Liver (tissue), 9 donors: ENCODE results near the gene MTARC2. TPM values are rescaled to one million over a fixed set of nuclear protein-coding genes. Genes with fewer than 3 reads are reported as not detected.

Source experiments
- DNase-seq: peaks from one replicate; pipeline ENCODE4 v3.0.0-alpha.2; 2017; ENCODE audit warnings: low spot score
- H3K27ac ChIP-seq, 2 donors: one replicate each; pipeline ENCODE4 v1.7.0; 2013; ENCODE audit warnings: inconsistent platforms in 2 of 2, low read length in 2 of 2, control low read depth in 1 of 2, low read depth in 1 of 2, mild to moderate bottlenecking in 1 of 2
- H3K27me3 ChIP-seq, 4 donors: one replicate each; pipeline versions ENCODE4 v1.6.1 to v1.7.0; 2013; ENCODE audit warnings: low read length in 3 of 4, inconsistent platforms in 1 of 4, mild to moderate bottlenecking in 1 of 4, moderate library complexity in 1 of 4; ENCODE audit not compliant: control insufficient read depth in 4 of 4, insufficient read depth in 4 of 4
- H3K36me3 ChIP-seq, 4 donors: one replicate each; pipeline versions ENCODE4 v1.6.1 to v1.7.0; 2013; ENCODE audit warnings: low read length in 3 of 4, mild to moderate bottlenecking in 3 of 4, low read depth in 1 of 4, moderate library complexity in 1 of 4; ENCODE audit not compliant: control insufficient read depth in 4 of 4, insufficient read depth in 3 of 4
- H3K4me1 ChIP-seq, 4 donors: one replicate each; pipeline versions ENCODE4 v1.6.1 to v1.7.0; 2013; ENCODE audit warnings: low read length in 3 of 4, mild to moderate bottlenecking in 3 of 4, moderate library complexity in 1 of 4; ENCODE audit not compliant: control insufficient read depth in 4 of 4, insufficient read depth in 4 of 4
- H3K4me3 ChIP-seq, 3 donors: one replicate each; pipeline versions ENCODE4 v1.6.1 to v1.7.0; 2013; ENCODE audit warnings: low read length in 3 of 3, control low read depth in 1 of 3, low read depth in 1 of 3, mild to moderate bottlenecking in 1 of 3
- H3K9ac ChIP-seq, 2 donors: one replicate each; pipeline ENCODE4 v1.7.0; 2013; ENCODE audit warnings: low read length in 2 of 2, mild to moderate bottlenecking in 2 of 2, moderate library complexity in 2 of 2, control low read depth in 1 of 2, low read depth in 1 of 2
- H3K9me3 ChIP-seq, 4 donors: one replicate each; pipeline versions ENCODE4 v1.6.1 to v1.7.0; 2013; ENCODE audit warnings: low read length in 3 of 4; ENCODE audit not compliant: control insufficient read depth in 4 of 4
- EGR1 ChIP-seq, 2 donors: IDR thresholded peaks; 2 replicates each; pipeline ENCODE4 v1.6.1; 2016 to 2018; ENCODE audit warnings: antibody characterized with exemption in 2 of 2, low read depth in 2 of 2
- FOXA1 ChIP-seq: IDR thresholded peaks from 2 replicates; pipeline ENCODE4 v1.6.1; 2016; ENCODE audit warnings: antibody characterized with exemption
- FOXA2 ChIP-seq: IDR thresholded peaks from 2 replicates; pipeline ENCODE4 v1.6.1; 2016; ENCODE audit warnings: antibody characterized with exemption
- GABPA ChIP-seq, 2 donors: IDR thresholded peaks in 1 of 2; conservative IDR thresholded peaks in 1 of 2; 2 replicates each; pipeline ENCODE4 v1.6.1; 2016; ENCODE audit warnings: antibody characterized with exemption in 2 of 2, mild to moderate bottlenecking in 1 of 2, moderate library complexity in 1 of 2
- HNF4A ChIP-seq, 2 donors: conservative IDR thresholded peaks; 2 replicates each; pipeline ENCODE4 v1.6.1; 2016; ENCODE audit warnings: antibody characterized with exemption in 2 of 2, mild to moderate bottlenecking in 2 of 2
- HNF4G ChIP-seq: IDR thresholded peaks from 2 replicates; pipeline ENCODE4 v1.6.1; 2016; ENCODE audit warnings: antibody characterized with exemption
- JUND ChIP-seq, 2 donors: IDR thresholded peaks; 2 replicates each; pipeline ENCODE4 v1.6.1; 2016; ENCODE audit warnings: antibody characterized with exemption in 2 of 2
- NR2F2 ChIP-seq: IDR thresholded peaks from 2 replicates; pipeline ENCODE4 v1.6.1; 2016; ENCODE audit warnings: antibody characterized with exemption
- RAD21 ChIP-seq, 2 donors: IDR thresholded peaks; 2 replicates each; pipeline ENCODE4 v1.6.1; 2016; ENCODE audit warnings: antibody characterized with exemption in 2 of 2, mild to moderate bottlenecking in 2 of 2
- RXRA ChIP-seq, 2 donors: IDR thresholded peaks; 2 replicates each; pipeline ENCODE4 v1.6.1; 2017 to 2018; ENCODE audit warnings: antibody characterized with exemption in 2 of 2, mild to moderate bottlenecking in 1 of 2
- SP1 ChIP-seq: IDR thresholded peaks from 2 replicates; pipeline ENCODE4 v1.6.1; 2018; ENCODE audit warnings: antibody characterized with exemption, mild to moderate bottlenecking
- TAF1 ChIP-seq: conservative IDR thresholded peaks from 2 replicates; pipeline ENCODE4 v1.6.1; 2016; ENCODE audit warnings: antibody characterized with exemption, mild to moderate bottlenecking
- WGBS: extraction: QIAGEN DNeasy Blood & Tissue Kit; methylation state at CpG from one replicate; pipeline ENCODE4 v1.1.7; 2013; 5-methylcytosine and 5-hydroxymethylcytosine counted together
- polyA plus RNA-seq, 2 donors: library from polyadenylated mRNA; stranded (reverse) in 1 of 2; unstranded in 1 of 2; fragments of 200-250 nt in 1 of 2; fragments of >200 nt in 1 of 2; fragmentation: Nextera tagmentation in 1 of 2; extraction: Ambion mirVana in 1 of 2; gene quantifications; one replicate each; pipeline versions ENCODE4 v1.2.1 to v1.2.3, GENCODE V29; 2013 to 2015
- total RNA-seq, 2 donors: library from RNA; depleted of rRNA; stranded (reverse); fragments of >200 nt; gene quantifications; one replicate each; pipeline ENCODE4 v1.2.3, GENCODE V29; 2014
- TF ChIP-seq, protein P1 (sequence below): IDR thresholded peaks from 2 replicates; pipeline ENCODE4 v1.6.1; 2016; ENCODE audit warnings: antibody characterized with exemption
- TF ChIP-seq, protein P2 (sequence below): IDR thresholded peaks from 2 replicates; pipeline ENCODE4 v1.6.1; 2016; ENCODE audit warnings: antibody characterized with exemption
- TF ChIP-seq, protein P3 (sequence below): fragments of 150-350 bp; IDR thresholded peaks from 2 replicates; pipeline ENCODE4 v1.5.1; 2017; ENCODE audit warnings: improper control_type of control experiment, low read depth, low read length; ENCODE audit not compliant: missing input control
- TF ChIP-seq, protein P4 (sequence below): IDR thresholded peaks from 2 replicates; pipeline ENCODE4 v1.6.1; 2016; ENCODE audit warnings: antibody characterized with exemption, mild to moderate bottlenecking
- TF ChIP-seq, protein P5 (sequence below): IDR thresholded peaks from 2 replicates; pipeline ENCODE4 v1.6.1; 2016; ENCODE audit warnings: antibody characterized with exemption
- donor health status: healthy.
- donor health status: healthy.
- donor health status: healthy.
- donor health status: healthy.
- donor health status: healthy.

Gene MTARC2
- total and polyA plus RNA-seq, 4 donors: 24.9 to 96.1 (median 71.4) TPM

DNA sequence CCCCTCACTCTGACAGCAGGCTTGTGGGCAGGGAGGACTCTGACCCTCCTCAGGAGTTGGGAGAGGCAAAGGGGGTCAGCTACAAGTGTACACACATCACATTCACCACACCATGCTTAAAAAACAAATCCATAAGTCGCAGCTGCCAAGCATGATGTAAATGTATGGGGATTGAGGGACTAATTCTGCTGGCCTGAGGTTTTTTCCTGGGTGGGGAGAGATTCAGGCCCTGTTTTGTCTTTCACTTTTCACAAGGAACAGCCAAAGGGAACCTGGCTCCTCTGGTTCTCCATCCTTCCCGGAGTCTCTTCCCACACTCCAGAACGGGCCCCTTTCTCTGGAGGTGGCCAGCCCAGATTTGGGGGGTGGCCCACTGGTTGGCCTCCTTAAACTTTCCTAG lies 1.3 kb upstream of the MTARC2 start:
- no peak overlapping the region for H3K4me3 ChIP-seq
- H3K9me3 ChIP-seq: no peaks in the 10 kb centered on the region
- no peak overlapping the region for H3K9ac ChIP-seq
- H3K27ac ChIP-seq: peak overlapping the region in 1 of 2 donors; percentile 90
- no peak for DNase-seq
- H3K27me3 ChIP-seq: no peaks in the 10 kb centered on the region
- H3K4me1 ChIP-seq: peaks cover 0 to 37% (median 25%) of the 10 kb centered on the region in 4 donors
- no peaks in the 10 kb centered on the region for H3K36me3 ChIP-seq
- TF ChIP-seq, protein P1, sequence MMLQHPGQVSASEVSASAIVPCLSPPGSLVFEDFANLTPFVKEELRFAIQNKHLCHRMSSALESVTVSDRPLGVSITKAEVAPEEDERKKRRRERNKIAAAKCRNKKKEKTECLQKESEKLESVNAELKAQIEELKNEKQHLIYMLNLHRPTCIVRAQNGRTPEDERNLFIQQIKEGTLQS: no peak
- TF ChIP-seq GABPA (IDR thresholded peaks at IDR 0.05 in 1 of 2, conservative IDR thresholded peaks at IDR 0.05 in 1 of 2): no peak
- no peak for TF ChIP-seq FOXA1
- no peak for TF ChIP-seq RXRA (IDR thresholded peaks at IDR 0.05)
- no peak for TF ChIP-seq FOXA2
- no peak for TF ChIP-seq NR2F2
- no peak for TF ChIP-seq HNF4A (conservative IDR thresholded peaks at IDR 0.05)
- TF ChIP-seq, protein P2, sequence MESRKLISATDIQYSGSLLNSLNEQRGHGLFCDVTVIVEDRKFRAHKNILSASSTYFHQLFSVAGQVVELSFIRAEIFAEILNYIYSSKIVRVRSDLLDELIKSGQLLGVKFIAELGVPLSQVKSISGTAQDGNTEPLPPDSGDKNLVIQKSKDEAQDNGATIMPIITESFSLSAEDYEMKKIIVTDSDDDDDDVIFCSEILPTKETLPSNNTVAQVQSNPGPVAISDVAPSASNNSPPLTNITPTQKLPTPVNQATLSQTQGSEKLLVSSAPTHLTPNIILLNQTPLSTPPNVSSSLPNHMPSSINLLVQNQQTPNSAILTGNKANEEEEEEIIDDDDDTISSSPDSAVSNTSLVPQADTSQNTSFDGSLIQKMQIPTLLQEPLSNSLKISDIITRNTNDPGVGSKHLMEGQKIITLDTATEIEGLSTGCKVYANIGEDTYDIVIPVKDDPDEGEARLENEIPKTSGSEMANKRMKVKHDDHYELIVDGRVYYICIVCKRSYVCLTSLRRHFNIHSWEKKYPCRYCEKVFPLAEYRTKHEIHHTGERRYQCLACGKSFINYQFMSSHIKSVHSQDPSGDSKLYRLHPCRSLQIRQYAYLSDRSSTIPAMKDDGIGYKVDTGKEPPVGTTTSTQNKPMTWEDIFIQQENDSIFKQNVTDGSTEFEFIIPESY: no peak
- TF ChIP-seq TAF1: no peak
- TF ChIP-seq RAD21 (IDR thresholded peaks at IDR 0.05): no peak
- TF ChIP-seq EGR1 (IDR thresholded peaks at IDR 0.05; ENCODE audit: low read depth in 2 of 2): no peak
- TF ChIP-seq, protein P3, sequence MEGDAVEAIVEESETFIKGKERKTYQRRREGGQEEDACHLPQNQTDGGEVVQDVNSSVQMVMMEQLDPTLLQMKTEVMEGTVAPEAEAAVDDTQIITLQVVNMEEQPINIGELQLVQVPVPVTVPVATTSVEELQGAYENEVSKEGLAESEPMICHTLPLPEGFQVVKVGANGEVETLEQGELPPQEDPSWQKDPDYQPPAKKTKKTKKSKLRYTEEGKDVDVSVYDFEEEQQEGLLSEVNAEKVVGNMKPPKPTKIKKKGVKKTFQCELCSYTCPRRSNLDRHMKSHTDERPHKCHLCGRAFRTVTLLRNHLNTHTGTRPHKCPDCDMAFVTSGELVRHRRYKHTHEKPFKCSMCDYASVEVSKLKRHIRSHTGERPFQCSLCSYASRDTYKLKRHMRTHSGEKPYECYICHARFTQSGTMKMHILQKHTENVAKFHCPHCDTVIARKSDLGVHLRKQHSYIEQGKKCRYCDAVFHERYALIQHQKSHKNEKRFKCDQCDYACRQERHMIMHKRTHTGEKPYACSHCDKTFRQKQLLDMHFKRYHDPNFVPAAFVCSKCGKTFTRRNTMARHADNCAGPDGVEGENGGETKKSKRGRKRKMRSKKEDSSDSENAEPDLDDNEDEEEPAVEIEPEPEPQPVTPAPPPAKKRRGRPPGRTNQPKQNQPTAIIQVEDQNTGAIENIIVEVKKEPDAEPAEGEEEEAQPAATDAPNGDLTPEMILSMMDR: no peak
- TF ChIP-seq SP1: no peak
- TF ChIP-seq, protein P4, sequence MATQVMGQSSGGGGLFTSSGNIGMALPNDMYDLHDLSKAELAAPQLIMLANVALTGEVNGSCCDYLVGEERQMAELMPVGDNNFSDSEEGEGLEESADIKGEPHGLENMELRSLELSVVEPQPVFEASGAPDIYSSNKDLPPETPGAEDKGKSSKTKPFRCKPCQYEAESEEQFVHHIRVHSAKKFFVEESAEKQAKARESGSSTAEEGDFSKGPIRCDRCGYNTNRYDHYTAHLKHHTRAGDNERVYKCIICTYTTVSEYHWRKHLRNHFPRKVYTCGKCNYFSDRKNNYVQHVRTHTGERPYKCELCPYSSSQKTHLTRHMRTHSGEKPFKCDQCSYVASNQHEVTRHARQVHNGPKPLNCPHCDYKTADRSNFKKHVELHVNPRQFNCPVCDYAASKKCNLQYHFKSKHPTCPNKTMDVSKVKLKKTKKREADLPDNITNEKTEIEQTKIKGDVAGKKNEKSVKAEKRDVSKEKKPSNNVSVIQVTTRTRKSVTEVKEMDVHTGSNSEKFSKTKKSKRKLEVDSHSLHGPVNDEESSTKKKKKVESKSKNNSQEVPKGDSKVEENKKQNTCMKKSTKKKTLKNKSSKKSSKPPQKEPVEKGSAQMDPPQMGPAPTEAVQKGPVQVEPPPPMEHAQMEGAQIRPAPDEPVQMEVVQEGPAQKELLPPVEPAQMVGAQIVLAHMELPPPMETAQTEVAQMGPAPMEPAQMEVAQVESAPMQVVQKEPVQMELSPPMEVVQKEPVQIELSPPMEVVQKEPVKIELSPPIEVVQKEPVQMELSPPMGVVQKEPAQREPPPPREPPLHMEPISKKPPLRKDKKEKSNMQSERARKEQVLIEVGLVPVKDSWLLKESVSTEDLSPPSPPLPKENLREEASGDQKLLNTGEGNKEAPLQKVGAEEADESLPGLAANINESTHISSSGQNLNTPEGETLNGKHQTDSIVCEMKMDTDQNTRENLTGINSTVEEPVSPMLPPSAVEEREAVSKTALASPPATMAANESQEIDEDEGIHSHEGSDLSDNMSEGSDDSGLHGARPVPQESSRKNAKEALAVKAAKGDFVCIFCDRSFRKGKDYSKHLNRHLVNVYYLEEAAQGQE: no peak
- TF ChIP-seq, protein P5, sequence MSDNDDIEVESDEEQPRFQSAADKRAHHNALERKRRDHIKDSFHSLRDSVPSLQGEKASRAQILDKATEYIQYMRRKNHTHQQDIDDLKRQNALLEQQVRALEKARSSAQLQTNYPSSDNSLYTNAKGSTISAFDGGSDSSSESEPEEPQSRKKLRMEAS: no peak
- no peak for TF ChIP-seq HNF4G
- TF ChIP-seq JUND (IDR thresholded peaks at IDR 0.05): no peak
- WGBS: 97% methylated on average over 3 of the region's 3 CpGs
